Measurements from ENCODE around the gene PIGW. TPM values are rescaled to one million over a fixed set of nuclear protein-coding genes. Genes with fewer than 3 reads are reported as not detected.

Gene PIGW
- total and polyA plus RNA-seq, 2 of the 8 experiments (the other 6 are each of a cell fraction or from before 2014, with no cell fraction given): 12.1 to 28.9 TPM

GRCh38 chr17:36527621-36528250 is 7.1 kb upstream of the PIGW start (continued):
- no peak for TF ChIP-seq CHD7 (IDR thresholded peaks at IDR 0.05; ENCODE audit: insufficient replicate concordance, low read length)

Data from H1 (cell line).